Fibroblast of pulmonary artery (primary cell): Measurements from ENCODE around the gene ANAPC15.

Experiments
- DNase-seq: peaks from one replicate; pipeline ENCODE4 v3.0.0-alpha.2; 2010; ENCODE audit warnings: low read depth
- H3K4me3 ChIP-seq: replicated peaks from 2 replicates; pipeline ENCODE4 v1.5.1; 2011; ENCODE audit warnings: low read depth, mild to moderate bottlenecking, control low read depth, low read length, moderate library complexity
- CTCF ChIP-seq: IDR thresholded peaks from 2 replicates; pipeline ENCODE4 v1.5.1; 2011; ENCODE audit warnings: mild to moderate bottlenecking, control low read depth, low read length, inconsistent platforms; ENCODE audit errors: missing control alignments

The ANAPC15 gene

DNA sequence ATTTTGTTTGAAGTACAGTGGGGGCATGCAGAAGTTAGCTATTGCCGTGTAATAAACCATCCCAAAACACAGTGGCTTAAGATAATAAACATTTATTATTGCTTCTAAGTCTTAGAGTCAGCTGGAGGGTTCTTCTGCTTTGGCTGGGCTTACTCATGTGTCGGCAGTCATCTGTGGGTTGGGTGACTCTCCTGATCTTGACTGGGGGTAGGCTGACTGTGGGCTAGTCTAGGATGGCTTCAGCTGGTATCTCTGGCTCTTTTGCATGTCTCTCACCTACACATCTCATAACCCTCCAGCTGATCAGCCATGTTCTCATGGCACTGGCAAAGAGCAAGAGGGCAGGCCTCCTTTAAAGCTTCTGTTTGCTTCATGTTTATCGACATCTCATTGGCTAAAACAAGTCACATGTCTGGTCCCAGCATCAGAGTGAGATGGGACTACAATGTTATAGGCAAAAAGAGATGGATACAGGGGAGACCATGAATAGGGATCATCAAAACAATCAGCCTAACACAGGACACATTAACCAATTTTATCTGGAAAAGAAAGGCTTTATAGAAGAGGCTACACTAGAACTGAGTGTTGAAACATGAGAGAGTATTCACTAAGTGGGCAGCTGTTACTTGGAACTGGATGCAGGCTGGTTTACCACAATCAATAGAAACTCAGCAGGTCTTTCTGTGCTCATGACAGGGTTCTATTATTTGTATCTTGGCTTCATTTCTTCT, 26.7 kb downstream of the ANAPC15 start:
- H3K4me3 ChIP-seq: no peak overlapping the region
- no peak for DNase-seq
- TF ChIP-seq CTCF: no peak

DNA sequence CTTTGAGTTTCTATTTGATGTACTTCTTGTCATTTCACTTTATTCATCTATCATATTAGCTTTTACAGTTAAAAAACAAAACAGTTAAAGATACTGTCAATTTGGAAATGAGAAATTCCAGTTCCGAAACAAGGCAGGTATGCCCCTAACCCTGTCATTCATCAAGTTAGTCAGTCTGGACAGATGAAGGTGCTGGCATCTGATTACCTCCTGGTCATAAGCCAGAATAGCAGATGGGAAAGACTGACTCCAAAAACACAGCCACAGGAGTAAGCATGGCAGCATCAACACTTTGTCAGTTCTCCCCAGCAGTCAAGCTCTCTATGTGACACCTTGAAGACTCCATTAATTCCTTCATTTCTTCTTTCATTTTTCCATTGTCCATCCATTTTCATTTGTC, 27.5 kb downstream of the ANAPC15 start:
- TF ChIP-seq CTCF: no peak
- no peak for DNase-seq
- no peak overlapping the region for H3K4me3 ChIP-seq

- H3K4me3 ChIP-seq: no peak overlapping the region
- no peak for TF ChIP-seq CTCF
- no peak for DNase-seq
Observed at GRCh38 chr11:72084076-72084475, 28.4 kb downstream of the ANAPC15 start.

- DNase-seq: no peak
- TF ChIP-seq CTCF: no peak
- no peak overlapping the region for H3K4me3 ChIP-seq
Observed at GRCh38 chr11:72083414-72083813, 29.1 kb downstream of the ANAPC15 start.

DNA sequence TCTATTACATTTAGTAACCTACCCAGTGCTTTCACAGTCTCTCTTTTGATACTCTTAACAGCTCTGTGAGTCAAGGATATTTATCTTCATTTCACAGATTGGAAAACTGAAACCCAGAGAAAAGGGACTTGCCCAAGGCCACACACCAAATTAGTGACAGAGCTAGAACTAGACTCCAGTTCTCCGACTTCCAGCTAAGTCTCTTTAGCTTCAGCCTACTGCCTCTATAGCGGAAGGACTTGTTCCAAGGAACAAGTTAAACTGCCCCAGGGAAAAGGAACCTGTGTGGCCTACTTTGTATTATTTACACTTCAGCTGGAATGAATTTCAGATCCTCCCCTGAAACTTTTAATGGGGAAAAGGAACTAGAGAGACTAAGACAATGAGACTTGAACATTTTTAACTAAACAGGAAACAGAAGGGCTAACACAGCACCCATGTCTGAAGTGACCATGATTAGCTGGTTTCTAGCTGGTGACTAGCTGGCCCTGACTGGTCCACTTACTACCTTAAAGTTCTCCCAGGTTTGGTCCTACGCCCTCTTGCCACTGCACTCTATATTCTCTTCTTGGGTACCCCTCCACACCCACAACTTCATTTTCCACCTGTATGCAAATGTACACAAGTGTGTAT, 30.6 kb downstream of the ANAPC15 start:
- no peak for TF ChIP-seq CTCF
- DNase-seq: no peak
- H3K4me3 ChIP-seq: no peak overlapping the region

GRCh38 chr11:72081184-72081644, 31.3 kb downstream of the ANAPC15 start:
- DNase-seq: no peak
- TF ChIP-seq CTCF: no peak
- peak overlapping the region; percentile 62 for H3K4me3 ChIP-seq
